Osteocyte (in vitro differentiated cells): ENCODE results near the gene ZNF140. TPM values are rescaled to one million over a fixed set of nuclear protein-coding genes. Genes with fewer than 3 reads are reported as not detected.

Source experiments
- DNase-seq: peaks from one replicate; pipeline ENCODE4 v3.0.0; 2021; ENCODE audit warnings: mixed read lengths; ENCODE audit not compliant: unreplicated experiment; ENCODE audit errors: extremely low spot score
- H3K27ac Mint-ChIP-seq: one replicate; pipeline ENCODE4 v1.8.0; 2021; ENCODE audit warnings: mild to moderate bottlenecking, mixed read lengths; ENCODE audit not compliant: unreplicated experiment
- H3K27me3 Mint-ChIP-seq: one replicate; pipeline ENCODE4 v1.8.0; 2021; ENCODE audit warnings: mixed read lengths; ENCODE audit not compliant: unreplicated experiment
- H3K36me3 Mint-ChIP-seq: one replicate; pipeline ENCODE4 v1.8.0; 2021; ENCODE audit warnings: mixed read lengths; ENCODE audit not compliant: unreplicated experiment
- H3K4me1 Mint-ChIP-seq: one replicate; pipeline ENCODE4 v1.8.0; 2021; ENCODE audit warnings: mixed read lengths; ENCODE audit not compliant: unreplicated experiment
- H3K4me3 Mint-ChIP-seq: one replicate; pipeline ENCODE4 v1.8.0; 2021; ENCODE audit warnings: mild to moderate bottlenecking, moderate library complexity, mixed read lengths; ENCODE audit not compliant: unreplicated experiment
- H3K9me3 Mint-ChIP-seq: one replicate; pipeline ENCODE4 v1.8.0; 2021; ENCODE audit warnings: mixed read lengths; ENCODE audit not compliant: unreplicated experiment
- long read RNA-seq: library from polyadenylated mRNA; unstranded; transcript quantifications from one replicate; pipeline ENCODE4 v2.0.0, GENCODE V29; 2021
- total RNA-seq: library from RNA; stranded (reverse); gene quantifications from 2 replicates; pipeline ENCODE4 v1.2.1, GENCODE V29; 2021
- TF ChIP-seq, protein P1 (sequence below): fragments of 200-600 bp; sonication (generic); IDR thresholded peaks from 2 replicates; pipeline ENCODE4 v1.5.0; 2021; ENCODE audit warnings: antibody characterized with exemption, mild to moderate bottlenecking, moderate library complexity

Gene ZNF140
- 16.5 and 19.6 TPM in 2 replicates for total RNA-seq
- long read RNA-seq, transcript ZNF140-202 (5 exons, 3,550 nt) = major isoform, 36 of 143 reads
- long read RNA-seq, transcript ZNF140-209 (6 exons, 2,328 nt) = minor isoform, 29 of 143 reads
- long read RNA-seq, transcript ZNF140-205 (4 exons, 553 nt) = minor isoform, 19 of 143 reads
- long read RNA-seq, partial matches to known transcripts = 6 of 143 reads
- long read RNA-seq, other reads (novel, unspliced or antisense) = 53 of 143 reads

DNA sequence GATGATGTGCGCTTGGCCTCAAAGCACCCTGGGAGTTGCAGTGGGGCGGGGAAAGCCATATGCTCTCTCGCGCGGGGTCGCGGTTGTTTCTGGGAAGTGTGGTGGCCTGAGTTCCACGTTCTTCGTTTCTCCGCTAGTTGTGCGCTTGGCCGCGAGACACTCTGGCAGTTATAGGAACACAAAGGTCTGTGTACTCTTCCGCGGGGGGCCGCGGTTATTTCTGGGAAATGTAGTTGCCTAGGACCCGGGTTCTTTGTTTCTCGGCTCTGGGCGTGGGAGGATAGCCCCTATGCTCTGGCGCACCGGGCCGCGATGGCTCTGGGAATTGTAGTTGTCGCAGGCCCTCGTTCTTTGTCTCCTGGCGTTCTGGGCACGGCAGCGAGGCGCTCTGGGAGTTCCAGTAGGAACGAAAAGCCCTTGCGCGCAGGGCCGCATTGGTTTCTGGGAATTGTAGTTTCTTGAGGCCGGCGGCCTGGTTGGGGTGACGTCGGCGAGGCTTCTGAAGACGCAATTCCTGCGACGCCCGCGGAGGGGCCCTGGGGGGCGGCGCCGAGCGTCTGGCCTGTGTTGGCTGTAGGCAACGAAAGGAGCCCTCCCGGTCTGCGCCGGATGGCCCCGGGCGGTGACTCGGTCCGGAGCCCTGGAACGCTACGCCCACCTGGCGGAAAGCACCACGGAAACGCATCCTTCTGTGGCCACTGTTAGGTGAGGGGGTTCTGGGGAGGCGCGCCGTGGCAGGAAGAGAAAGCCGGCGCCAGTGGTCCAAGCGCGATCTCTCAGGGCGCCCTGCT lies at the start of gene ZNF140:
Gene ZNF140, plus strand, starts transcription at position 556 of the 791 bp plus-strand sequence. CDS start 398 bp downstream, outside the sequence.
- H3K4me1 Mint-ChIP-seq = peaks cover 2% of the 10 kb centered on the region
- no peak within 1 kb of the TSS for H3K27ac Mint-ChIP-seq
- peaks cover 40% of the 10 kb centered on the region for H3K9me3 Mint-ChIP-seq
- no peak within 1 kb of the TSS for H3K4me3 Mint-ChIP-seq
- TF ChIP-seq, protein P1, sequence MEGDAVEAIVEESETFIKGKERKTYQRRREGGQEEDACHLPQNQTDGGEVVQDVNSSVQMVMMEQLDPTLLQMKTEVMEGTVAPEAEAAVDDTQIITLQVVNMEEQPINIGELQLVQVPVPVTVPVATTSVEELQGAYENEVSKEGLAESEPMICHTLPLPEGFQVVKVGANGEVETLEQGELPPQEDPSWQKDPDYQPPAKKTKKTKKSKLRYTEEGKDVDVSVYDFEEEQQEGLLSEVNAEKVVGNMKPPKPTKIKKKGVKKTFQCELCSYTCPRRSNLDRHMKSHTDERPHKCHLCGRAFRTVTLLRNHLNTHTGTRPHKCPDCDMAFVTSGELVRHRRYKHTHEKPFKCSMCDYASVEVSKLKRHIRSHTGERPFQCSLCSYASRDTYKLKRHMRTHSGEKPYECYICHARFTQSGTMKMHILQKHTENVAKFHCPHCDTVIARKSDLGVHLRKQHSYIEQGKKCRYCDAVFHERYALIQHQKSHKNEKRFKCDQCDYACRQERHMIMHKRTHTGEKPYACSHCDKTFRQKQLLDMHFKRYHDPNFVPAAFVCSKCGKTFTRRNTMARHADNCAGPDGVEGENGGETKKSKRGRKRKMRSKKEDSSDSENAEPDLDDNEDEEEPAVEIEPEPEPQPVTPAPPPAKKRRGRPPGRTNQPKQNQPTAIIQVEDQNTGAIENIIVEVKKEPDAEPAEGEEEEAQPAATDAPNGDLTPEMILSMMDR = no peak
- peak; percentile 98 for DNase-seq
- no peaks in the 10 kb centered on the region for H3K27me3 Mint-ChIP-seq
- peaks cover 48% of the 10 kb centered on the region for H3K36me3 Mint-ChIP-seq

DNA sequence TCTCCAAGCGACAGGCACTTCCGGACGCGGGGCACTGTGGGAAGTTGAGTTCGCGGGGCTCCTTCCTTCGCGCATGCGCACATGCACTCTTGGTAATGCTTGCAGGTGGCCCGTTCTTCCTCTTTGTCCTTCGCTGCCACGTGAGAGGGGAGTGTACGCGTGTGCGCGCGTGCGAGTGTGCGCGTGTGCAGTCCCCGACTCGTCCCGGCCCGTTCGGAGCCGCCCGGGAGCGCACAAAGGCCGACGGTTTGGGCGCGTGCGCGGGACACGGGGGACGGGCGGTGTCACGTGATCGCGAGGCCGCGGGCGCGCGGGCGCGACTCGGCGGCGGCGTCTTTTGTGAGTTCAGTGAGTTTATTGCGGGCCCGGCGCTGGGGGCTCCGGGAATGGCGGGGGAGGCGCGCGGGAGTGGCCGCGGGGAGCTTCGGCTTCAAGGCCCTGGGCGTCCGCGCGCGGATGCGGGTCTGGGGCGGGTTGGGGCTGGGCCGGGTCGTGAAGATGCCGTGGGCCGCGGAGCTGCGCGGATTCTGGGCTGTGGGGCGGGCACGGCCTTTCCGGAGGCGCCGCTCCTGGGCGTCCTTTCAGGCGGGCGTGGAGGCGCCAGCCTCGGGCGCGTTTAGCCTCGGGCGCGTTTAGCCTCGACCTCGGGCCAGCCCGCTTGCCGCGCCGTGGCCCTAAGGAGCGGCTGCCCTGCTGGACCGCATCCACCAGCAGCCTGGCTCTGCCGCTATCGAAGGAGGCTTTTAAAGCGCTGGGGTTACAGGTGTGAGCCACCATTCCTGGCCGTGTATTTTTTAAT lies 43.3 kb upstream of the ZNF140 start, which contains the start of gene ZNF84:
Gene ZNF84, plus strand, starts transcription at position 303 of the 799 bp plus-strand sequence. CDS start 3,959 bp downstream, outside the sequence.
- Mint-ChIP-seq H3K4me3 (peak within 1 kb of the TSS; percentile 84), H3K36me3 (peaks cover 36% of the 10 kb centered on the region), H3K27me3 (no peaks in the 10 kb centered on the region), H3K9me3 (peaks cover 39% of the 10 kb centered on the region), H3K4me1 (peaks cover 9% of the 10 kb centered on the region), H3K27ac (peak within 1 kb of the TSS; percentile 95)
- TF ChIP-seq, protein P1 = no peak
- peak; percentile 99 for DNase-seq

DNA sequence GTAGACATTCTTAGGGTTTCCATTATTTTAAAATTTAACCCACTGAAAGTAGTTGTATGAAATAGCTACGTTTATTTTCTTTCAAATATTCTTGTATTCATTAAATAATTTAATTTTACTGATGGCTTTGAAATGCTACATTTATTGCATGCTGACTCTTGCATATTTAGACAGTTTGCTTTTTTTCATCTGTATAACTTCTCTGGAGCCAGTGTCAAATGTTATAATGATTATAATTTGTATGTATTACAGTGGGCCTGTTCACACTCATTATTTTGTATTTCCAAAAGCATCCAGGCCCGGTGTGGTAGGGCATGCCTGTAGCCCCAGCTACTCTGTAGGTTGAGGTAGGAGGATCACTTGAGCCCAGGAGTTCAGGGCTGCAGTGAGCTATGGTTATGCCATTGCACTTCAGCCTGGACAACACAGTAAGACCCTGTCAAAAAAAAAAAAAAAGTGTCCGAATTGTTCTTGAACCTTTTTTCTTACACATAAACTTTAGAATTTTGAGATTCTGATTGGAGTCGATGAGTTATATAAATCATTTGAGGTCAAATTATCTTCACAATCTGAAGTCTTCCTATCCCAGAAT lies 42.5 kb upstream of the ZNF140 start:
- DNase-seq = no peak
- Mint-ChIP-seq H3K27me3 (no peaks in the 10 kb centered on the region), H3K9me3 (peaks cover 39% of the 10 kb centered on the region), H3K4me3 (peak overlapping the region; percentile 84), H3K36me3 (peaks cover 44% of the 10 kb centered on the region), H3K27ac (peak overlapping the region; percentile 95), H3K4me1 (peaks cover 9% of the 10 kb centered on the region)
- TF ChIP-seq, protein P1 = no peak

DNA sequence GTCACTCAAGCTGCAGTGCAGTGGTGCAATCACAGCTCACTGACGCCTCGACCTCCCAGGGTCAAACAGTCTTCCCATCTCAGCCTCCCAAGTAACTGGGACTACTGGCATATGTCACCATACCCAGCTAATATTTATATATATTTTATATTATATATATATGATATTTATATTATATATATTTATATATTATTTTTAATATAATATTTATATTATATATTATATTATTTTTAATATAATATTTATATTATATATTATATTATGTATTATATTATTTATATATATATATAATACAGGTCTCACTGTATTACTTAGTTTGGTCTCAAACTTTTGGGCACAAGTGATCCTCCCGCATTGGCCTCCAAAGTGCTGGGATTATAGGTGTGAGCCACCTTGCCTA lies 34.0 kb upstream of the ZNF140 start:
- H3K4me1 Mint-ChIP-seq = no peaks in the 10 kb centered on the region
- H3K4me3 Mint-ChIP-seq = no peak overlapping the region
- no peak for DNase-seq
- no peak overlapping the region for H3K27ac Mint-ChIP-seq
- H3K36me3 Mint-ChIP-seq = peaks cover 97% of the 10 kb centered on the region
- peaks cover 44% of the 10 kb centered on the region for H3K9me3 Mint-ChIP-seq
- TF ChIP-seq, protein P1 = no peak
- H3K27me3 Mint-ChIP-seq = no peaks in the 10 kb centered on the region
